GM12873 (cell line): Measurements from ENCODE around the gene KCNJ6.

Experiments used
- TF ChIP-seq, protein P1 (sequence below): IDR thresholded peaks from 2 replicates; pipeline ENCODE4 v1.5.1; 2012; ENCODE audit warnings: low read depth, mild to moderate bottlenecking, moderate library complexity, low read length, control low read depth; ENCODE audit not compliant: insufficient read depth; ENCODE audit errors: missing control alignments

Gene KCNJ6

DNA sequence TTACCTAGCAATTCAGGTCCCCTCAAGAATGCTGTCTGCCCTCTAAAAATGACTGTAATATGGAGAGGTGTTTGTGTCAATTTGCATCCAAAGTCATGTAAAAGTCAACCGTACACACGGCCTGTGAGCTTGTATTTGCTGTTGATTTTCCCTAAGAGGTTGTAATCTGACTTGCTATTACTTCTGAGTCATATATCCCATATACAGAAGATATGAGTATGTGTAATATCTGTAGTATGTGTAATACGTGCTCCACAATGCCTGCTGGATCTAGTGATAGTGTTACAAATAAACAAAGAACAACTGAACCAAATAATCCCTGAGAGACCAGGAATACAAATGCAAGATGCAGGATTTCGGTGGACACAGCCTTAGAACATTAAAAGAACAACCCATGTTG is 1.4 kb upstream of the KCNJ6 start:
- TF ChIP-seq, protein P1, sequence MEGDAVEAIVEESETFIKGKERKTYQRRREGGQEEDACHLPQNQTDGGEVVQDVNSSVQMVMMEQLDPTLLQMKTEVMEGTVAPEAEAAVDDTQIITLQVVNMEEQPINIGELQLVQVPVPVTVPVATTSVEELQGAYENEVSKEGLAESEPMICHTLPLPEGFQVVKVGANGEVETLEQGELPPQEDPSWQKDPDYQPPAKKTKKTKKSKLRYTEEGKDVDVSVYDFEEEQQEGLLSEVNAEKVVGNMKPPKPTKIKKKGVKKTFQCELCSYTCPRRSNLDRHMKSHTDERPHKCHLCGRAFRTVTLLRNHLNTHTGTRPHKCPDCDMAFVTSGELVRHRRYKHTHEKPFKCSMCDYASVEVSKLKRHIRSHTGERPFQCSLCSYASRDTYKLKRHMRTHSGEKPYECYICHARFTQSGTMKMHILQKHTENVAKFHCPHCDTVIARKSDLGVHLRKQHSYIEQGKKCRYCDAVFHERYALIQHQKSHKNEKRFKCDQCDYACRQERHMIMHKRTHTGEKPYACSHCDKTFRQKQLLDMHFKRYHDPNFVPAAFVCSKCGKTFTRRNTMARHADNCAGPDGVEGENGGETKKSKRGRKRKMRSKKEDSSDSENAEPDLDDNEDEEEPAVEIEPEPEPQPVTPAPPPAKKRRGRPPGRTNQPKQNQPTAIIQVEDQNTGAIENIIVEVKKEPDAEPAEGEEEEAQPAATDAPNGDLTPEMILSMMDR: no peak

DNA sequence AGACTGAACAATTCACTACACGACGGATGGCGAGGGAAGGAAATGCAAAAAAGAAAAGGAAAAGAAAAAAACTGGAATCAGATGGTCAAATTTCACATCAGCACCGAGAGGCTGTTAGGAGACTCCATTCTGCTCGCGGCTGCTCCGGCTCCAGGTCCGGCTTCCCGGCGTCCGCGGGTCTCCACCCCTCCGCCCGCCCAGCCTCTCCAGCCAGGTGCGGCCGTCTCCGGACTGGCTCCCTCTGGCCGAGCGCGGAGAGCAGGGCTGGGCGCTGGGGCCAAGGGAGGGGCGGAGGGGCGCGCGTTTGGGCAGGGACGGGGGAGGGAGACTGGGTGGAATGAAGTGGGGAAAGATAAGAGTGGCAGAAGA is 332 bp downstream of the KCNJ6 start:
- TF ChIP-seq, protein P1: no peak

DNA sequence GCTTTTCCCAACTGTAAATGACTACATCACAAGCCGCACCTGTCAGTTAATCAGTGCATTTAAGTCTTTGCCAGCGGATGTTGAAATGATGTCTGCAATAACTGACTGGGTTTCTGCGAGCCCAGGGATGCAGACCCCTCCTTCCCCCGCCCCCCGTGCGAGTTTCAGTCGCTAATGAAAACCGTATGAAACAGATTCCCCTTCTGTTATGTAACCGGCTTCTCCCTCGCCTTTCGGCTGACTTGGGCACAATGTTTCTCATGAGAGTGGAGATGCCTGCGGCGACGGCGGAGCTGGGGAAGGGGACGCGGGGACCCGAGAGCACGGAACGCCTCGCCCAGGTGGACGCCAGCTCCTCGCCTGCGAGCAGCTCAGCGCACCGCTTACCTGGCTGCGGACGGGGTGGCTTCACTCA is 753 bp downstream of the KCNJ6 start:
- TF ChIP-seq, protein P1: no peak

DNA sequence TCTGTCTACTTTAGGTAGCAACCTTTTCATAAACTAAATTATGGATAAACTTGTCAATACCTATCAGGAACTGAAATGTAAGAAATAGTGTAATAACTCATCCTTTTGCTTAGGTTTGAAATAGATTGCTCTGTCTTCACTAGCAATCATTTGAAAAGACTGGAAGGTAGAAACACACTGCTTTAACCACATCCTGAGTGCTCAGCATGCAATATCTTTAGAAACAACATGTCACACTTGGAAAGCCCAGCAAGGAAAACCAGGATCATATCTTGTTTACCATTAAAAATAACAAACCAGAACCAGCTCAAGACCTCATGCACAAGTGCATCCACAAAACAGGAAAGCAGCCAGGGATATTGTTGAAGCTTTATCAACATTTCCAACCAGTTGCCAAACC is 3.6 kb downstream of the KCNJ6 start:
- TF ChIP-seq, protein P1: no peak

DNA sequence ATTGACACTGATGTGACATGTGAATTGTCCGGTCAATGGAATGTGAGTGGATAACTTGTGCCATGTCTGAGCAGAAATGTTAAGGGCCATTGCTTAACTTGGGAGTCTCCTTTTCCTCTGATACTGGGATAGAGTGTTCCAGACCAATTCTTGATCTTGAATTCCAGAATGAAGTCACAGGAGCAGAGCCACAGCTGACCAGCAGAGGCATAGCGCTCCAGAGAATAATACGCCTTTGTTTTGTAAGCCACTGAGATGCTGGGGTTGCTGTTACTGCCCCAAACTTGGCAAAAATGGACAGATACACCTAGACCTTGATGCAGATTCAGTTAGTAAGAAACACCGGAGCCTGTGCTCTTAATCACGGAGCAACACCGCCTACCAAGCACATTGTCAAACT is 6.3 kb downstream of the KCNJ6 start:
- TF ChIP-seq, protein P1: no peak

DNA sequence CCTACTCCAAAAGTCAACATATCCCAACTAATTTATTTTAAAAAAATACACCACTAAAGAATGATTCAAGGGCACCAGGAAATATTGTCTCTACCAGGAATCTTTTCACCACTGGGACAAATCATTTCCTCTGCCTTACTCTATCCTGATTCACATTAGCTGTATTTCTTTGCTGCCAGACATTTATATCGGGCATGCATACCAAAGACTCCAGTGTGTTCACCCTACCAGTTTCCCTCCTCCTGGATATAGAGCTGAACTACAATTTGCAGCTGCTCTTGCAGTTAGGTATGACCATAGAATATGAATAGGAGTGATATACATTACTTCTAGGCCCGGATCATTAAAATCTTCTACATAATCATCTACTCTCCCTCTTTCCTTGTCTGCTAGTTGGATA is 7.6 kb downstream of the KCNJ6 start:
- TF ChIP-seq, protein P1: no peak

DNA sequence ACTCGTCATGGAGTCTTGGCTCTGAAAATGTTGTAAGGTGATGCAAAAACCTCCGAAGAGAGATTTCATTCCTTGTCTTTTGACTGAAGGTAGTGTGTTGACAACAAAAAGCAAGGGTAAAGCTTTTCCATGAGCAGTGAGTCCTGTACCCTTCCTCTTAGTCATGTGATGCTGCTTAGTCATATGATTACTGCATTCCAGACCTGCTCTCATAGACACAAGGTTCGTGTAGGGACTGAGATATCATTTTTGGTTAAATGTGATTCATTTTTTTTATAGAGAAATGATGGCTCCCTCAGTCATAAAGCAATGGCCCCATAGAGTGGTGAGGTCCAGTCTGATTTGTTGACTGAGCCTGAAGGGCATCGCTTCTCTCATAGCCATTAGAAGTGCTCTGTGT is 9.2 kb downstream of the KCNJ6 start:
- TF ChIP-seq, protein P1: no peak
